Measurements from ENCODE around the gene MAGI3.

- no peak for TF ChIP-seq CTCF (IDR thresholded peaks at IDR 0.05)
- TF ChIP-seq POLR2A (IDR thresholded peaks at IDR 0.05) = no peak
These were observed 98.4 kb downstream of the MAGI3 start for GRCh38 chr1:113488576-113489177.
